GM20000 (cell line): Measurements from ENCODE around the gene RPL4.

Experiments
- DNase-seq: peaks from one replicate; pipeline ENCODE4 v3.0.0; 2012; ENCODE audit warnings: low spot score
- CTCF ChIP-seq: IDR thresholded peaks from 2 replicates; pipeline ENCODE4 v1.5.1; 2012; ENCODE audit warnings: mild to moderate bottlenecking, control low read depth; ENCODE audit errors: extremely low read depth, missing control alignments

Gene RPL4

GRCh38 chr15:66498501-66499386 is 5.9 kb downstream of the RPL4 start:
- no peak for TF ChIP-seq CTCF
- DNase-seq: no peak

DNA sequence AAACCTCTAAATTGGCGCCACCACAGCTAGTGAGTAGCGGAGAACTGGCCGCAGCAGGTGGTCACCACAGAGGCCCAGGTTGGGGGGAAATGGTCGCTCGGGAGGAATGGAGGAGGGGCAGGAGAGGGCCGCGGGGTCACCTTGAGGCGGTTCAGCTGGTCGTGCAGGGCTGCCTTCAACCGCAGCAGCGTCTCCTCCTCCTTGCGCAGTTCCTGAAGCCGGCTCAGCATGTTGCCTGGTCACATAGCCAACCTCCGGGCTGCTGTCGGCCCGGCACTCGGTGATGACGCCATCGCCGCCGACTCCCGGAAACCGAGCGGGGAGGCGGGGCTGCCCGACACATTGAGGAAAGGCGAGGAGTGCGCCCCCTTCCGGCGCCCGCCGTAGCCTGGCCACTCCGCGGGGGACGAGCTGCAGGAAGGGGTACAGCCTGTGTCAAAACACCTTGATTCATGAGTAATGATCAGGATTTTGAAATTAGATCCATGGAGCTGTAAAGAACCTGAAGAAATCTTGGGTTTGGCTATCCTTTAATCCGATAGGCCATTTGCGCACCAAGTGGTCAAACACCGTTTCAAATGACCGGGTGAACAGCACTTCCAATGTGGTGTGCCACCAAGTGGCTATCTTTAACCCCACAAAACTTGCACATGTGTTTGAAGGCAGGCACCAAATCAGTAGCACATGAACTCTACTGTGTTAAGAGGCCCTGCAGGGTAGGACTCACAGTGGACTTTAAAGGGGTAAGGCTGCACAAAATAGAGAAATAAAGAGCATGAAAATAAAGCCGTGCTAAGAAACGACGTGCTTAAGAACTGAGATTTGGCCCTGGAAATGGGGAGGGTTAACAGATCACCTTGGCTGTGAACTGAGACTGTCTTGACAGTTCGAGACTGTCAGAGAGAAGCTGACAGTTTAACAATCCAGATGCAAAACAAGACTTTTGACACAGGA is 6.9 kb downstream of the RPL4 start, which contains the start of gene SNAPC5:
Gene SNAPC5 (minus strand): TSS at position 261 of the 954 bp plus-strand sequence. CDS start 31 bp downstream, at position 230.
- TF ChIP-seq CTCF: peak; percentile 95
- DNase-seq: peak; percentile 88

- no peak for DNase-seq
- TF ChIP-seq CTCF: no peak
These were observed 7.6 kb downstream of the RPL4 start for GRCh38 chr15:66496951-66497501.

- DNase-seq: no peak
- TF ChIP-seq CTCF: no peak
These were observed 10.4 kb downstream of the RPL4 start for GRCh38 chr15:66494262-66494661.

- no peak for DNase-seq
- no peak for TF ChIP-seq CTCF
These were observed 12.8 kb downstream of the RPL4 start for GRCh38 chr15:66491846-66492245.

- DNase-seq: no peak
- TF ChIP-seq CTCF: no peak
These were observed 15.4 kb downstream of the RPL4 start for GRCh38 chr15:66489179-66489791.
